MCF 10A (cell line): ENCODE data around the gene HSPA12B. TPM values are rescaled to one million over a fixed set of nuclear protein-coding genes. Genes with fewer than 3 reads are reported as not detected.
"Not testable (repeated sequence)": the region's sequence is repeated elsewhere in the genome, so short reads cannot be mapped to it uniquely, and the experiment has no call there.

ENCODE experiments used
- BruUV-seq: library from RNA; stranded (reverse); fragments of 400-500 nt; replicated peaks from 2 replicates; lab custom pipeline; 2021; lab: Mats Ljungman, UMichigan
- CTCF ChIA-PET: fragments of 300-600 bp; sonication (Branson Sonifier 250); formaldehyde crosslinking; extraction: SDS; loops from one replicate; lab custom pipeline; 2021; ENCODE audit warnings: antibody characterized with exemption, inconsistent platforms; lab: Yijun Ruan, JAX
- POLR2A ChIA-PET: fragments of 300-600, 350-650 bp; sonication (Branson Sonifier 250); formaldehyde crosslinking; extraction: SDS; loops from one replicate; lab custom pipeline; 2020; ENCODE audit warnings: antibody characterized with exemption, inconsistent platforms; lab: Yijun Ruan, JAX
- DNase-seq: peaks from one replicate; pipeline ENCODE4 v3.0.0-alpha.2; 2018; ENCODE audit not compliant: unreplicated experiment
- H3K27ac Mint-ChIP-seq: one replicate; pipeline ENCODE4 v1.8.0; 2022; ENCODE audit warnings: mild to moderate bottlenecking, low read depth, mixed read lengths; ENCODE audit not compliant: unreplicated experiment
- H3K27me3 Mint-ChIP-seq: one replicate; pipeline ENCODE4 v1.8.0; 2022; ENCODE audit warnings: mixed read lengths; ENCODE audit not compliant: insufficient read depth, unreplicated experiment
- H3K36me3 Mint-ChIP-seq: one replicate; pipeline ENCODE4 v1.8.0; 2022; ENCODE audit warnings: mild to moderate bottlenecking, moderate library complexity, mixed read lengths; ENCODE audit not compliant: insufficient read depth, unreplicated experiment
- H3K4me1 Mint-ChIP-seq: one replicate; pipeline ENCODE4 v1.8.0; 2022; ENCODE audit warnings: mixed read lengths; ENCODE audit not compliant: insufficient read depth, unreplicated experiment
- H3K4me3 Mint-ChIP-seq: one replicate; pipeline ENCODE4 v1.8.0; 2022; ENCODE audit warnings: mild to moderate bottlenecking, moderate library complexity, mixed read lengths; ENCODE audit not compliant: unreplicated experiment
- H3K9me3 Mint-ChIP-seq: one replicate; pipeline ENCODE4 v1.8.0; 2022; ENCODE audit warnings: mixed read lengths; ENCODE audit not compliant: unreplicated experiment
- CTCF ChIP-seq: fragments of 200-600 bp; IDR thresholded peaks from one replicate; pipeline ENCODE4 v1.8.0; 2022; ENCODE audit warnings: antibody characterized with exemption, mild to moderate bottlenecking; ENCODE audit not compliant: unreplicated experiment
- intact Hi-C: fragments of 100-400 bp; cut with micrococcal nuclease; formaldehyde crosslinking; loops from 2 replicates; pipeline ENCODE4 v1.14.1; 2022
- total RNA-seq: library from RNA; stranded (reverse); gene quantifications from 2 replicates; pipeline ENCODE4 v1.2.3, GENCODE V29; 2022

The HSPA12B gene
- total RNA-seq, 1 experiment from 2014 or later, result not detected

GRCh38 chr20:3787324-3788014 is 55.0 kb downstream of the HSPA12B start:
- BruUV-seq, result no TSS peak
- ChIA-PET POLR2A (interaction anchor here (1.0 to 5.2 kb wide), 13 partner anchors 8 to 103 kb away, joined by 3 to 61 read pairs (median 5); partner anchors contain the start of genes ADISSP, CDC25B and MAVS), CTCF (interaction anchor here (0.6 to 12.0 kb wide), 21 partner anchors 8 to 291 kb away, joined by 3 to 231 read pairs (median 4); partner anchors contain the start of genes ADISSP, AP5S1 and CDC25B)
- no peak for TF ChIP-seq CTCF
- Mint-ChIP-seq H3K4me1 (peaks cover 33% of the 10 kb centered on the region), H3K4me3 (peak overlapping the region; percentile 76), H3K27me3 (no peaks in the 10 kb centered on the region), H3K27ac (no peak overlapping the region), H3K9me3 (no peaks in the 10 kb centered on the region), H3K36me3 (peaks cover 21% of the 10 kb centered on the region)
- intact Hi-C loops, result loop anchor here (2.0 to 10.0 kb wide), 2 partner anchors 67 to 287 kb away; no protein-coding TSS in a partner anchor
- no peak for DNase-seq

- Mint-ChIP-seq H3K9me3 (no peaks in the 10 kb centered on the region), H3K4me3 (no peak overlapping the region), H3K27ac (peak overlapping the region; percentile 25), H3K36me3 (peaks cover 14% of the 10 kb centered on the region), H3K4me1 (peaks cover 28% of the 10 kb centered on the region), H3K27me3 (no peaks in the 10 kb centered on the region)
- no TSS peak for BruUV-seq
- CTCF ChIA-PET, result interaction anchor here (0.5 to 12.0 kb wide), 12 partner anchors 9 to 384 kb away, joined by 3 to 231 read pairs (median 4); partner anchors contain the start of gene AP5S1
- intact Hi-C loops, result loop anchor here (10.0 kb wide), 1 partner anchor 286 kb away; no protein-coding TSS in a partner anchor
- no peak for DNase-seq
- POLR2A ChIA-PET, result interaction anchor here (0.6 to 5.2 kb wide), 4 partner anchors 20 to 71 kb away, joined by 3 to 61 read pairs (median 4); partner anchors contain the start of gene ADISSP
- TF ChIP-seq CTCF, result no peak
Measured at GRCh38 chr20:3788685-3789155, 56.2 kb downstream of the HSPA12B start.

- CTCF ChIA-PET, result interaction anchor here (0.6 to 12.0 kb wide), 6 partner anchors 16 to 98 kb away, joined by 3 to 231 read pairs (median 5); partner anchors contain the start of gene AP5S1
- H3K4me3 Mint-ChIP-seq, BruUV-seq, H3K27me3 Mint-ChIP-seq, H3K9me3 Mint-ChIP-seq, DNase-seq: not testable (repeated sequence)
- intact Hi-C loops, result loop anchor here (10.0 kb wide), 1 partner anchor 286 kb away; no protein-coding TSS in a partner anchor
- POLR2A ChIA-PET, result interaction anchor here (0.6 to 5.2 kb wide), 3 partner anchors 20 to 348 kb away, joined by 3 to 61 read pairs (median 3); partner anchors contain the start of gene ADISSP
- peak overlapping the region; percentile 25 for H3K27ac Mint-ChIP-seq
- H3K36me3 Mint-ChIP-seq, result peaks cover 12% of the 10 kb centered on the region
- H3K4me1 Mint-ChIP-seq, result peaks cover 25% of the 10 kb centered on the region
Measured at GRCh38 chr20:3789201-3789600, 56.7 kb downstream of the HSPA12B start.

- Mint-ChIP-seq H3K36me3 (peaks cover 27% of the 10 kb centered on the region), H3K4me1 (peaks cover 18% of the 10 kb centered on the region)
- H3K27me3 Mint-ChIP-seq, intact Hi-C loops, DNase-seq, H3K4me3 Mint-ChIP-seq, BruUV-seq, H3K27ac Mint-ChIP-seq, H3K9me3 Mint-ChIP-seq: not testable (repeated sequence)
- ChIA-PET POLR2A (interaction anchor here (3.2 kb wide), 1 partner anchor 26 kb away, joined by 36 read pairs; the partner anchor contains the start of gene AP5S1), CTCF (interaction anchor here (0.9 to 2.0 kb wide), 2 partner anchors 9 to 24 kb away, joined by 3 to 5 read pairs; no protein-coding TSS in a partner anchor)
Measured at GRCh38 chr20:3794168-3794567, 61.7 kb downstream of the HSPA12B start.
